Neural crest cell (in vitro differentiated cells): Measurements from ENCODE around the gene TOLLIP. TPM values are rescaled to one million over a fixed set of nuclear protein-coding genes. Genes with fewer than 3 reads are reported as not detected.

Experiments
- DNase-seq: peaks from one replicate; pipeline ENCODE4 v3.0.0; 2021; ENCODE audit warnings: low read depth, mixed read lengths, low spot score
- H3K27ac Mint-ChIP-seq: one replicate; pipeline ENCODE4 v1.8.0; 2021; ENCODE audit warnings: mild to moderate bottlenecking, mixed read lengths; ENCODE audit not compliant: unreplicated experiment
- H3K27me3 Mint-ChIP-seq: 2 replicates; pipeline ENCODE4 v1.8.0; 2021; ENCODE audit warnings: low read depth, mild to moderate bottlenecking, mixed read lengths
- H3K36me3 Mint-ChIP-seq: 2 replicates; pipeline ENCODE4 v1.8.0; 2021; ENCODE audit warnings: low read depth, mild to moderate bottlenecking, mixed read lengths
- H3K4me1 Mint-ChIP-seq: 2 replicates; pipeline ENCODE4 v1.8.0; 2021; ENCODE audit warnings: mixed read lengths
- H3K4me3 Mint-ChIP-seq: one replicate; pipeline ENCODE4 v1.8.0; 2021; ENCODE audit warnings: mild to moderate bottlenecking, mixed read lengths
- H3K9me3 Mint-ChIP-seq: 2 replicates; pipeline ENCODE4 v1.8.0; 2021; ENCODE audit warnings: mixed read lengths
- total RNA-seq: library from RNA; stranded (reverse); gene quantifications from 2 replicates; pipeline ENCODE4 v1.2.1, GENCODE V29; 2021
- TF ChIP-seq, protein P1 (sequence below): fragments of 200-600 bp; sonication (generic); conservative IDR thresholded peaks from 2 replicates; pipeline ENCODE4 v1.5.0; 2021; ENCODE audit warnings: antibody characterized with exemption, mild to moderate bottlenecking

Gene TOLLIP
- total RNA-seq, 1 donor from 2014 or later = 40.3 TPM

DNA sequence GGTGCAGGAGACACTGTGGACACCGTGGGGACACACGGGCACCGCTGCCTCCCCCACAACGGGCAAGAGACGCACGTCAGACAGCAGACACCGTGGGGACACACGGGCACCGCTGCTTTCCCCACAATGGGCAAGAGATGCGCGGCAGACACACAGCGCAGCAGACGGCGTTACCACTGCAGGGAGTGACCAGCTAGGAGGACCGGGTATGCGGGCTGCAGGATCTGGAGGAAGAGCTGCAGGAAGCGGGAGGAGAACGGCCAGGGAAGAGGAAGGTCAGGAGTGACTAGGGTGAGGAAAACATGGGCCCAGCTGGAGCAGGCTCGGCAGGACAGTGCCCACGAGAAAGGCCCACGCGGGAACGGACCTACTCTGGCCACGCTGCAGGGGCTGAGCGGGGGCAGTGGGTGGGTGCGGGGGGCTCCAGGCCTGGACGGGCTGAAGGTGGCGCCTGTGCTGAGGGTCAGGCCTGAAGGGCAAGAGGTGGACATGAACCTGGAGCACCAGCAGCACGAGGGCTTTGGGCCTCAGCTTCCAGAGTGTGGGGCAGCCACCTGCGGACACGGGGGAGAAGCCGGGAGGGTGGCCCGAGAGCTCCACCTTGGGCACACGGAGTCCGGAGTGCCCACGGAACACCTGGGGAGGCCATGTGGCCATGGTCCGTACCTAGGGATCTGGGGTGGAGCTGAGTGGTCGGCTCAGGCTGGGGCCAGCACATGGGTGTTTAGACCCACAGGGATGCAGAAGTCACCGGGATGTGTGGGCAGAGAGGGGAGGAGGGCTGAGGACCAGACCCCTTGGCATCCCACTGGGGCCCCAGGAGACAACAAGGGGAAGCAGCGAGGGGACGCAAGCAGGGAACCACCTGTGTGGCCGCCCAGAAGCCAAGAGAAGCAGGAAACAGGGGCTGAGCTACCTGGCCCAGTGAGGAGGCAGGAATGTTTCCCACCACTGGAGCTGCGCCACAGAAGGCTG lies 16.5 kb downstream of the TOLLIP start:
- TF ChIP-seq, protein P1, sequence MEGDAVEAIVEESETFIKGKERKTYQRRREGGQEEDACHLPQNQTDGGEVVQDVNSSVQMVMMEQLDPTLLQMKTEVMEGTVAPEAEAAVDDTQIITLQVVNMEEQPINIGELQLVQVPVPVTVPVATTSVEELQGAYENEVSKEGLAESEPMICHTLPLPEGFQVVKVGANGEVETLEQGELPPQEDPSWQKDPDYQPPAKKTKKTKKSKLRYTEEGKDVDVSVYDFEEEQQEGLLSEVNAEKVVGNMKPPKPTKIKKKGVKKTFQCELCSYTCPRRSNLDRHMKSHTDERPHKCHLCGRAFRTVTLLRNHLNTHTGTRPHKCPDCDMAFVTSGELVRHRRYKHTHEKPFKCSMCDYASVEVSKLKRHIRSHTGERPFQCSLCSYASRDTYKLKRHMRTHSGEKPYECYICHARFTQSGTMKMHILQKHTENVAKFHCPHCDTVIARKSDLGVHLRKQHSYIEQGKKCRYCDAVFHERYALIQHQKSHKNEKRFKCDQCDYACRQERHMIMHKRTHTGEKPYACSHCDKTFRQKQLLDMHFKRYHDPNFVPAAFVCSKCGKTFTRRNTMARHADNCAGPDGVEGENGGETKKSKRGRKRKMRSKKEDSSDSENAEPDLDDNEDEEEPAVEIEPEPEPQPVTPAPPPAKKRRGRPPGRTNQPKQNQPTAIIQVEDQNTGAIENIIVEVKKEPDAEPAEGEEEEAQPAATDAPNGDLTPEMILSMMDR = no peak
- no peaks in the 10 kb centered on the region for H3K4me1 Mint-ChIP-seq
- no peaks in the 10 kb centered on the region for H3K9me3 Mint-ChIP-seq
- no peak for DNase-seq
- no peaks in the 10 kb centered on the region for H3K27me3 Mint-ChIP-seq
- peaks cover 3% of the 10 kb centered on the region for H3K36me3 Mint-ChIP-seq
- H3K4me3 Mint-ChIP-seq = no peak overlapping the region
- peak overlapping the region; percentile 88 for H3K27ac Mint-ChIP-seq

DNA sequence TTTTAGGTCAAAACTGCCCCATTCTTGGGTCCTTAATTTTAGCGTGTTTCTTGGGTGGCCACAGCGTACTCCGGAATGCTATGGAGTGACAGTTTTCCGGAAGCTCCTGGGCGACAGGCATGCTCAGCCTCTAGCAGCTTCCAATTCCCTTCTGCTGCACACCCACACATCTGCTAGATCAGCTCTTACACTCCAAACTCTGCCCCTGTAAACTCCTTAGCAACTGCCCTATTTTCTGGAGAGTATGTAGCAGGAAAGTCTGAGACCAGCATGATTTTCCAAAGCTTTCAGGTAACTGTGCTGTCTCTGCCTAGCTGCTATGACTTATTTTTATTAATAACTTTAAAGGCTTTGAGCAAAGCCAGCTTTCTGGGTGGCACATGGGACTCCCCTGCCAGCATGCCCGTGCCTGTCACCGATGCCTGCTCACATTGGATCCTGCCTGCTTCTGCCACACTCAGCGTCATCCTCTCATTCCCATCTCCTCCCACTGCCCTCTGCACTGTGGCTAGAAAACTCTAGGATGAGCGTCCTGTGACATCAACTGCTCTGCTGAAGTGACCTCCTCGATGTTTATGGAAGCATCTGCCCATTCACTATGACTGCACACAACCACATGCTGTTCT lies 17.3 kb downstream of the TOLLIP start:
- peak overlapping the region; percentile 88 for H3K27ac Mint-ChIP-seq
- no peaks in the 10 kb centered on the region for H3K9me3 Mint-ChIP-seq
- no peaks in the 10 kb centered on the region for H3K27me3 Mint-ChIP-seq
- DNase-seq = no peak
- TF ChIP-seq, protein P1 = no peak
- H3K36me3 Mint-ChIP-seq = peaks cover 3% of the 10 kb centered on the region
- H3K4me3 Mint-ChIP-seq = no peak overlapping the region
- no peaks in the 10 kb centered on the region for H3K4me1 Mint-ChIP-seq

DNA sequence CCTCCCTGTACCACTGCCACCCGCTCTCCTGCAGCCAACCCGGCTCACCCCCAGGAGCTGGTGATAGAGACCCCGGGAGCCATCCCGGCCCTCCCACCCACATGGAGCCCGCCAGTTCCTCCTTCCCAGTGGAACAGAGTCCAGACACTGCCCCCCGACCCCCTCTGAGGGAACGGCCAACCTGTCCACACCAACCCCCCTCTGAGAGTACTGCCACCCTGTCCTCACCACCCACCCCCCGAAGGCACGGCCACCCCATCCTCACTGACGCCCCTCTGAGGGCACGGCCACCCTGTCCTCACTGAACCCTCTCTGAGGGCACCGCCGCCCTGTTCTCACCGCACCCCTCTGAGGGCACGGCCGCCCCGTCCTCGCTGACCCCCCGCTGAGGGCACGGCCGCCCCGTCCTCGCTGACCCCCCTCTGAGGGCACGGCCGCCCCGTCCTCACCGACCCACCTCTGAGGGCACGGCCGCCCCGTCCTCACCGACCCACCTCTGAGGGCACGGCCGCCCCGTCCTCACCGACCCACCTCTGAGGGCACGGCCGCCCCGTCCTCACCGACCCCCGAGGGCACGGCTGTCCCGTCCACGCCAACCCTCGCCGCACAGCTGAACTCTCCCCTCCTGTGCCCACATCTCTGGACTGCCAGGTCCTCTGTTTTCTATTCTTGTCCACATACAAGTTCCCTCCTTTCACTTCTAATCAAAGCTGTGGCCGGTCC lies 18.0 kb downstream of the TOLLIP start:
- no peaks in the 10 kb centered on the region for H3K9me3 Mint-ChIP-seq
- H3K4me3 Mint-ChIP-seq = no peak overlapping the region
- DNase-seq = no peak
- no peaks in the 10 kb centered on the region for H3K27me3 Mint-ChIP-seq
- H3K27ac Mint-ChIP-seq = peak overlapping the region; percentile 50
- peaks cover 7% of the 10 kb centered on the region for H3K36me3 Mint-ChIP-seq
- TF ChIP-seq, protein P1 = no peak
- no peaks in the 10 kb centered on the region for H3K4me1 Mint-ChIP-seq

DNA sequence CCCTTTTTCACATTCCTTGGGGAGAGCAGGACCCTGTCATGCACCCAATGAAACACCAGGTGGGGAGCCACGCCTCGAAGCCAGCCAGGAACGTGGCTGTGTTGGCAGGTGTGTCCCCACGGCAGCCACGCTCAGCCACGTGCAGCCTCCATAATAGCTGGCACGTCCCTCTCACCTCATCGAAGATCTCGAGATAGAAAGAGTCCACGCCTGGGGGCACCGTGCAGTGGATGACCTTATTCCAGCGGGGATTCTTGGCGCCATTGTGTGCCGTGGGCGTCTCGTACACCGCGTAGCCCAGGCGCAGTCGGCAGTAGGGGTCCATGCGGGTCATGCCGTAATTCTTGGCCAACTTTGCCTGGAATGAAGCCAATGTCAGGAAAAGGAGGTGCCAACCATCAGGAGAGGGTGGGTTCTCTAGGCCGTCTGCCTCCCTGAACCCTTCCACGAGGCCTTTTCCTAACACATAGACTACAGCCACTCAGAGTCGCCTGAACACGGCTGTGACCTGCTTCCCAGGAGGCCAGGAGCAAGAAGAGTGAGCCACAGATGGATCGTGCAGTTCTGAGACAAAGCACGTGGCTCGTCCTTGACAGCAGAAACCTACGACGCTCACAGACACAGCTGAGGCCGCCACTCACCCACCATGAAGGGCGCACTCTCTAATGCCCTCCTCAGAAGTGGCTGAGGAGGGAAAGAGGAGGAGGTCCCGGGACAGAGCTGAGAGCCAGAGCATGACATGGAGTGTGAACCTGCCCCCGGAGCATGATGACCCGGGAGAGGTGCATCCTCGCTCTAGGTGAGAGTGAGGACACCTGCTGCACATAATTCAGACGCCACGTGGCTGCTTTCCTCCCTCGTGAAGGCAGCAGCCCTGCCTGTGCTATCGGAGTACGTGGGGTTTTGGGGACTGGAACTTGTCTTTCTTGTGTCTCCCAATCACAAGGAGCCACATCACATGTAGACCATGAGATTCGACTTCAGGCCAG lies 19.1 kb downstream of the TOLLIP start:
- Mint-ChIP-seq H3K27ac (no peak overlapping the region), H3K27me3 (no peaks in the 10 kb centered on the region), H3K9me3 (no peaks in the 10 kb centered on the region), H3K4me3 (no peak overlapping the region), H3K36me3 (peaks cover 8% of the 10 kb centered on the region), H3K4me1 (no peaks in the 10 kb centered on the region)
- no peak for DNase-seq
- TF ChIP-seq, protein P1 = no peak
